Hippocampal formation (tissue), 2 donors: ENCODE measurements around the gene MTCL1.

Experiments used
- DNase-seq, 2 donors: peaks; one replicate each; lab custom pipeline; 2025; lab: John Stamatoyannopoulos, UW

MTCL1 gene

DNA sequence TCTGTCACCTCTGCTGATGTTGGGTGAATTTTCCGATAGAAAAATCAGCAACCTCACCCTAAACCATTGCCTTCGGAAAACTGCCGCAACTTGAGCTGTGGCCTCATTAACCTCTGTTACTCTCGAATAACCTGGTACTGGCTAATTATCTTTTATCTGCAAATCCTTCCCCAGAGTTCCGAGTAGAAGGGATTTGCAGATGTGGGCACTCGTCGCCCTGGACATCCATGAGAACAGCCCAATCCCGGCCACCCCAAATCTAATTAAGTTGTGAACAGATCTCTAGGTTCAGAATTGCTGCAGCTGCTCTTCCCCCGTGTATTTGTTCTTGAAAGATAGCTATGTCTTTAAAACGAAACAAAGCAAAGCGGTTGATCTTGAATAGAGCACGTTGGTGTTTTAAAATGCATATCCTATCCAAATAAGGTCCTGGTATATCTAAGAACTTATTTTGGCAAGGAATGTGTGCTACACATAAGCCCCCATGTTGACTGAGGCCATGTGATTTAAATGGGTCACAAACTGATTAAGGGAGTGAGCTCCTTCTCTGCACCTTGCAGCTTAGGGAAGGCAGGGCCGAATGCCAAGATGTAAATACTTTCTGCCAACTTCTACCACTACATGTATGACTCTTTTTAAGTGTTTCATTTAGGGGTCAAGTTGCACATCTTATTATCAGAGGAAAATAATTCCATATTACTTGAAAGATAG, 88.2 kb downstream of the MTCL1 start:
- DNase-seq, result no peak

DNA sequence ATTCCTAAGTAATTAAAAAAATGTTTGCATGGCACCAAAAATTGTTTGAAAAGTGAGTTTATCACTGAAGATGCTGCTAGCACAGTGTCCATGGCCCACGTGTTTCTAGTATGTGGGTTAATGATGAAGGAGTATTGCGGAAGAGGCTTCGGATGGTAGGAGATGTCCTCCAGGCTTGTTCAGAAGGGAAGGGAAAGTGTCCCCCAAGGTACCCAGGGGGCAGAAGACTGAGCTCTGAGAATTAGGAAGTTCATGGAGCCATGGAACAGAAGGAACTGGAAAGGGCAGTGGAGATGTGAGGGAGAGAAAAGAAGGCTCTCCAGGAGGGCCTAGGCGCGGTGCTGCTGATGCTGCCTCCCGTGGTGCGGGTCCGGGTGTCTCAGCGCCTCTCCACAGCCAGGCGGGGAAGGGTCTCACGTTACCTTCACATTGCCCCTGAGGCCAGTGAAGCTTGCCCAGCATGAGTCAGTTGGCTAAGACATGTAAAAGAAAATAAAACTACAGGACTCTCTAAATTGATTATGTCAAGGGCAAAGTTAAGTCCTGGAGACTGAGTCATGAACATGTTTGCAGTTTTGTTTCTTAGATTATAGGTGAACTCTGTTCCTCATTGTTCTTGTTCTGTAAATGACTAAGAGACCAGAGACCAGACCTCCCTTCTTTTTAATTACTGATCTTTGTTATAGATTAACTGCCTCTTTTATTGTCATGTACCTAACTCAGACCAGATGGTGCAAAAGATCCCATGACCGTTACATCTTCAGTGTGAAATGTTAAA, 89.0 kb downstream of the MTCL1 start:
- no peak for DNase-seq

DNA sequence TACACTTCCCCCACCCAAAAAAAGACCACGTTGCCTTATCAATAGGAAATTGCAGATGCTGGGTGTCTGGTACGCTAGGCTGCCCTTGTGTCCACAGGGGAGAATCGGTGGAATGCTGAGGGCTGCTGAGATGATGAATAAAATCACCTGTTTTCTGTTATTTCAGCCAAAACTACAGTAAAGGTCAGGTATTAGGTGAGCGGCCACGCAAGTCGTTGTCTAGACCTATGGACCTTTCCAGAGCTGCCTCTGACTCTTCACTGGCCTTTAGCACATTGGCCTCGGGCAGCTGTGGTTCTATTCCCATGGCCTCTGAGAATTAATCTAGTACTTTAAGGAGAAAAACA, 89.6 kb downstream of the MTCL1 start:
- no peak for DNase-seq

DNA sequence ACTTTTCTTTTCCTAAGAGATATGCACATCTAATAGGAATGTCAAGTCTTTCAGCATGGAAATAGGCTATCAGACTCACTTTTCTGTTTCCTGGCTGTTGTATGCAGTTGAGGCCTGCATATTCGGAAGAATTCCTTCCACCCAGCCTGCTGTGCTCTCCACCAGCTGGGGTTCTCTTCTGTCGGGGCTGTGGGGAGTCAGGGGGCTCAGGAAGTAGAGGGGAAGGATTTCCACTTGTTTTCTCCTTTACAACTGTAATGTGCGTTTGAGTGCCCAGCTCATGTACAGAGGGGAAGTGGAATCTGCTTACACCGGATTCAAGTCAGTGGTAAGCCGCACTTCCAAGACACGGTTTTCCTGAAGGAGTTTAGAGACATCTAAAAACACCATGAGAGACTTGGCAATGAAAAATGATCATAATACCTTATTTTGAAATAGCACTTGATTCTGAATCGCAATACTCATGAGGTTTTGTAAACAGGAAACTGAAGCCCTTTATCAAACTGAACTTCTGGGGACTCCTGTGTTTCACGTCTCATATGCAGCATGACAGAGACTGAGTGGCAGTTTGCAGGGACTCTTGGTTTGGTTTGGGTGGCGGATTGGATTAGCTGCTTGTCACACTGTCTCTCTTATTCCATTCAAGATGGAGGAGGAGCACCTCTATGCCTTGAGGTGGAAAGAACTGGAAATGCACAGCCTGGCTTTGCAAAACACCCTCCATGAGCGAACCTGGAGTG, 90.4 kb downstream of the MTCL1 start:
- no peak for DNase-seq

DNA sequence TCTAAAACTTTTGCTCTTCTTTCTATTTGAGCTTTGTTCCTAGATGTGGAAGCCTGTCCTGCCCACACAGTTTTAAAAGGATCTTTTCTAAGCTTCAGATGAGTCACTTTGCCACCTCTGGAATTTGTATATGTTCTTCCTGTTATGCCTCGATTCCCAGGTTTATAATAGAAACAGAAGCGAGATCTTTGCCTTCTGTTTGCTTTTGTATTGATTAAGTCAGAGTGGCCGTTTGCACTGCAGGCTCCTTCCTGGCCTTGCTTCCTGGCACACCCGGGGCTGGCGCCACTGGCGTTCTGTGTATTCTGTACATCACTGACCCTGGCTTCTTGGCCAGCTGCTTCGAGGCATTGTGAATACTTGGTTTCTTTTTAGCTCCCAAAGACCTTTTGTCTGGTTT, 91.8 kb downstream of the MTCL1 start:
- no peak for DNase-seq

DNA sequence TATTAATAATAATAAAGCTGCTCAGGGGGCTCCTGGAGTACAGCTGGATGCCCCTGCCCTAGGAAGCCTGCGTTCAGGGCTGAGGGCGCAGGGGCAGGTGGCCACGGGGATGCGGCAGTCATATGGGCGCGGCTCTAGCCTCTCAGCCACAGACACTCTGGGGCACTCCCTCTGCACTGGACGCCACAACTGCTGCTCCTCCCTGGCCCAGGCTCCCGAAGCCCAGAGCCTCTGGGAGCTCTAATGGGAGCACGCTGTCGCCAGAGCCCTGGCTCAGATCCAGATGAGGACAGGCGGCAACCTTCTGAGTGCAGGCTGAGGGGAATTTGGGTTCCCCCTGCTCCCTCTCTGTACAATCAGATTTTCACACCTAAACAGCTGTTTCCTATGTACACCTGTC, 93.6 kb downstream of the MTCL1 start:
- no peak for DNase-seq

DNA sequence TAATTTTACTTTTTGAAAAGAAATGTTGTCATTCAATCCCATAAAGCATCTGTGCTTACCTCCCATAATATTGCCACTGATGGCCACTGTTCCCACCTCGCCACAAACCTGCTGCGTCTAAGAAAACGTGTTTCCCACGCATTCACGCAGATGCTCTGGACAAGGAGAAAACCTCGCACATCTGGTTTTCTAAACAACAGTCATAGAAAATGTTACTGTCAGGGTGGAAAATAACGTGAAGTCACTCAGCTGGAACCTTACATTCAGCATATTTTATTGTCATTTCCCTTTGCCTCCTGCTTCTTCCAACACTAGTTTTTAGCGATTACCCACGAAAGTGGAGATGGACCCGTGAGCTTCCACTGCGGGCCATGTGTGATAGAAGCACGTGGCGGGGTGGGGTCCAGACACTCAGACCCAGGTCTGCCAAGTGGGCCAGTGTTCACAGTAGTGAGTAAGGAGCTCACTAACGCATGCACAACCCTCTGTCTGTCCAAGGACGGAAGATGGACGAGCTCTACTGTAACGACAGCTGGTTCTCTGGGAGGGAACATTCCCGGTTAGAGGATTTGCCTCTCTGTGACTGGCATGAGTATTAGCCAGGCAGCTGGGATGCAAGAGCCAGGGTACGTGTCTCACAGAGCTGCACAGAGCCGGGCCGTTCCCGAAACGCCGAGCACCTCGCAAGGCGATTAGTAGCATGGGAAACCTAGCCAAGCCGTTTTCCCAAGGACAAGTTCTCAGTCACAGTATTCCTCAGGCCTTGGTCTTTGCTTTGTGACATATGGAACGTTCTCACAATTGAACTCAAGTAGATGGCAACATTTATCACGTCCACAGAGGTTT, 94.5 kb downstream of the MTCL1 start:
- no peak for DNase-seq

DNA sequence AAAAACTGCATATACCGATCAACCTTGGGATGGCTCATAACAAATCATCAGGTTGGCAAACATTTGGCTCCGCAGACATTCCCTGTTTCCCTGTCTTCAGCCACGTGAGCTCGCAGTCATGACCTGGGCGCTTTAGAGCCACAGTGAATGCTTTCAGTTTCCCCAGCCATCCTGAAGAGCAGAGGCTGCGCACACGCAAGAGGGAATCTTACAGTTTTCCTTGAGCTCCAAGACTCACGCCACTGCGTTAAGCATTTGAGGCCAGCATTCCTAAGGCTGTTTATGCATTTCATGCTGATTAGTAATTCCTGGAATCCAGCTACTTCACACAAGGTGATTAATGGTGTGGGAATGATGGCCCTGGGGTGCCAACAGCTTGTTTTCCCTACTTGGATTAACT, 95.1 kb downstream of the MTCL1 start:
- DNase-seq, result no peak

DNA sequence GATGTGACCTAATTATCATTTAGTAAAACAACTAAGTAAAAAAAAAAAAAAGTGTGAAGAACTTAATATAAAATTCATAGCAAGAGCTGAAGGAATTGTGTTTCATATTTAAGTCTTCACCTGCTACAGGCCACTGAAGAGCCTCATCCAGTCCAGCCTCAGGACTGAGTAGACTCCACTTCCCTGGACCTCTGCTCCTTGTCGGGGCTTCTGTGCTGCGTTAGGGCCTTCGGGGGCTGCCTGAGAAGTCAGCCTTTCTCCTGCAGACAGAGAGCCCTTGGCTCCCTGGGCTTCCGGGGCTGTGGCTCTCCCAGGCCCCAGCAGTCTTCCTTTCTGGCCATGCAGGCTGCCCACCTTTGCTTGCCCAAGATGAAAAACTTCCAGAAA, 95.5 kb downstream of the MTCL1 start:
- DNase-seq, result no peak

DNA sequence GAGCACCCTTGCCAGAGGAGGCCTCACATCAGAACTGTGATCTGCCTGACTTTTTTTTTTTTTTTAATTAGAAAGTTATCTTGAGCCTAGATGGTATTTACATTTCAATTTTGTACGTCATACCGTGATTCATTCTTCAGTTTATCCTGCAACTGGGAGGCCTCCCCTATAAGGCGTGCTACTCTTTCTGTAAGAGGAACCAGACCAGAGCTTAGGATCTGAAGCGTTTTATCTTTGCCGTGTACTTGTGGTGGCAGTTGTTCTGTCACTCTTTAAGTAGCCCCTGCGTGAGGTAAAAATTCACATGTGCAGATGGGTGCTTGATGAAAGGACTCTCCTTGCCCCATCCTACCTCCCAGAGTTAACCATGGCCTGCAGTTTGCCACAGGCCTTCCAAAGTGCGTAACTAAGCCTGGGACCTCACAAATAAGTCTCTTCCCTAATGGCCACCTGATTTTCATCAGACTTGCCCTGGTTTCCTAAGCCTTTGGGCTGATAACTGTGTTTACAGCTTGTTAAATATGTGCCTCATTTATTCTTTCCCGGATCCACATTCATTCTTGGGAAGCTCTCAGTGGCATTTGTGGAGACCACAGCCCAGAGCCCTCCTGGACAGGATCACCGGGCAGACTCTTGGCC, 96.0 kb downstream of the MTCL1 start:
- DNase-seq, result no peak

DNA sequence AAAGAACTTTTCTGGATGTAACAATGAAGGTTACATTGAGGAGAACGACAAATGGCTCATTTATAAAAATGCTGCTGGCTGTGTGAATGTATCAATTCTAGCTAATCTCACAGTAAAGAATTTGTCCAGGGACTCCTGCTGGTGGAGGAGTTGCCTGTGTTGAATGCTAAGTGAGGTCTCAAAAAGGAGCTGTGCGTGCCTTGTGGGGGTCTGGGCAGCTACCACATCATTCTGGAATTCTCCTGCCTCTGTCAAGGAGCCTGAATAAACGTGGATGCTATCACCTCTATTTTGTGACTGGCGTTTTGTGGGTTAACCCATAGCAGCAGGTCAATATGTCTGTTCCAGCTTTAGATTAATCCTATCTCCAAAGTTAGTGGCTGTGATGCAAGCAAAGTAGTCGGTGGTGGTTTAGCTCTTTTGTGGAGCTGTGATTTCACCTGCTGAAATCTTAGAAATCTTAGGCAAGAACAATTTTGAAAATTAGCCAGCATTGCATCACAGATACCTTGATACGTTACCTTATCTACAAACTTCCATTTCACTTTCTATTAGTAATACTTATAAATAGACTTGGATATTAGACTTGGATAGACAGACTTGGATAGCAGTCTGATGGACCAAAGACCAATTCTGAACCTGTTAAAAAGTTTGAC, 96.8 kb downstream of the MTCL1 start:
- no peak for DNase-seq

DNA sequence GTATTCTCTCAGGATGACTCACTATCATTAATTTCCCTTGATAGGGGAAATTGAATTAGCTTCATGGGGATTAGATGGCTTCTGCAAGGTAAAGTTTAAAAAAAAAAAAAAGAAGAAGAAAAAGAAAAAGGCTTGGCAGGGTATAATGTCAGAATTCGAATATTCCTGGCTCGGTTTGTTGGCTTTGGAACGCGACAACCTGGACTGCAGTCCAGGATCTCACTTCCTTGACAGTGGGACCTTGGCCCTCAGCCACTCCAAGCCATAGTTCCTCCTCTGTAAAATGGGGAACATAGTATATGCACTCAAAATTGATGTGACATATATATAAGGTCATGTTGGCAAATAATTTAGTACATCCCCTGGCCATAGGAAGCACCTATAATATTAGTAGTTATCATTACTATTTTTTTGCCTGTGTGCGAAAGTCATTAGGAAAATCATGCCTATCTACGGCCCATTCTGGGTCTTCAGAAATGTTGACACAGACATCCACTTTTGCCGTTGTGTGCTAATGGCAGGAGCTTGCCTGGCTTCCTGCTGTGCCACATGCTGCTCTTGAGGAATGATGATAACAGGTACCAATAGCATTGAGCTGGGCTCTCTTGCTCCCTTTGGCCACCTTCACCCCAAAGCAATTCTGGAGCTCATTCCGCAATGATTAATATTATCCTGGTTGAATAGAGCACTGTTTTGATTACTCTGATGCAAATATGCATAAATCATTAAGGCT, 97.9 kb downstream of the MTCL1 start:
- no peak for DNase-seq

DNA sequence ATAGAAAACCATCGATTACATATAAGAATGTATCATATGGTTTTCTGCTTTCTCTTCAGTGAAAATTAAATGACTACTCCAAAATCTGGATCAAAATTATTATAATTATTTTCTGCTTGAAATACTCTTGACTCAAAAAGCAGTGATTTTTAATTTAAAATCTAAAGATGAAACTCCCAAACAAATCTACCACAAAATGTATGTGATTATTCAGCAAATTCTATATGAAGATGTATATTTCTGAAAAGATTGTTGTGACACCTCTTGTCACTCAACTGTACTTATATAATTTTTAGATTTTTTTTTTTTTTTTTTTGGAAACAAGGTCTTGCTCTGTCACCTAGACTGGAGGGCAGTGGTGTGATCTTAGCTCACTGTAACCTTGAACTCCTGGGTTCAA, 98.6 kb downstream of the MTCL1 start:
- no peak for DNase-seq

DNA sequence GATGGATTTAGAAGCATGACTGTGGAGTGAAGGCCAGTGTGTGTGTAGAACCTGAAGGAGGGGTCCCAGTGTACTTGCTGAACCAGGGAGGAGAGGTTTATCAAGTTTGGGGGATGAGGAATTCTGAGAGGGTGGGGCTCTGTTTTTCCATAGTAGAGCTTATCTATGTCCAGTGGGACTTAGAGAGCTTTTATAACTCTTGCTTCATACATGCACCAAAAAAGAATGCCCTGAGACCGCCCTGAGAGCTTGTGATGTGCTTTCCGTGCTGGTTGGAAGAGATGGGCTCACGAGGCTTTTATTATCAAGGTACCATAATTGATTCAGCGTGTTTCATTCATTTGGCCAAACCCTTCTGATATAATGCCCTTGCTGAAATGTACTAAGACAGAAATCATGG, 100.2 kb downstream of the MTCL1 start:
- no peak for DNase-seq

DNA sequence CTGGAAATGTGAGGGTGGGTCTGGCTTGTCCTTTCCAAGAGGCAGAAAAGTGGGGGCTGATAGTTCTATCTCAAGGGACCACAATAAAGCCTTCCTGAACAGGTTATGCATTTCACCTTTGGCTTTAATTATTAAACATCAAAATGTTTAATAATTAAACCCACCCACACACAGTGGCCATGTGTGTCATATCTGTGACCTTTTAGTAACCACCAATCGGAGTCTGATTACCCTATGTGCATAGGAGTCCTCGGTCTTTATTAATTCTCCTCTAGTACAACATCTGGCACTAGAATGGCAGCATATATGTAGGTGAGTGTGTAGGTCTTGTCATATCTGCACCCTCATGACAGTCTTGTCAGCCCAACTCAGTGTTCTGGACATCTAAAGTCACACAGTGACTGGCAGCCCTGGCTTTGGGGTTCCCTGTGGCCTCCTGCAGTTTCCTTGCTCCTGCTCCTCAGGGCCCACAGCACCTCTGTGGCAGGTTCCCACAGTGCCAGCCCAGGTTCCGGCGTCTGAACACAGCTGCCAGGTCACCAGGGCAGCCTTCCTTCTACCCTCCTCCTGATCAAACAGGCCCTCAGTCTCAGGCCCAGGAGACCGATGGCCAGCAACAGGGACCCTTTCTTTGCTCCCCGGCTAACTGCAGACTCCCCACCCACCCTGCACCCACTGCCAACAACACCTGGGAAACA, 100.9 kb downstream of the MTCL1 start:
- no peak for DNase-seq

DNA sequence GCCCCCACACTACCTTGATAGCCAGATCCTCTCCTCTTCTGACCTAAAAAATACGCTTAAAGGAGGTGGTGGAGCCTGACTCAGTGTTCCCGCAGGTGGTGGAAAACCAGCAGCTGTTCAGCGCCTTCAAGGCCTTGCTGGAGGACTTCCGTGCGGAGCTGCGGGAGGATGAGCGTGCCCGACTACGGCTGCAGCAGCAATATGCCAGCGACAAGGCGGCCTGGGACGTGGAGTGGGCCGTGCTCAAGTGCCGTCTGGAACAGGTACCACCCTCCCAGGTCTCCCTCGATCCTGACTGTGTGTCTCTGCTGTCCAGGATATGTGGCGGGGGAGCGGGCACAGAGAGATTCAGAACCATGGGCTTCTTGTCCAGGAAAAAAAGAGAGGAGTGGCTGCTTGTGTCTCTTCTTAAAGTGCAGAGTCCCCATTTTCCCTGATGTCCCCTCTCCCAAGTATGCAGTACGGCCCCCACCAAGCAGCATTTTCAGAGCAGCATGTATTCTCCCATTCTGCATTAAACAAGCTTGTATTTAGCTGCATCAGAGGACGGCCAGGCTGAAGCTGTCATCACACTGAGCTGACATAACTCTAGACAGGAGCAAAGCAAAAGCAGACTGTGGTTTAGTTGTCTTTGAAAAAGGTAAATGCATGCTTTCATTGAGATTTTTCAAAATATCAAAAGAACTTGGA, 101.6 kb downstream of the MTCL1 start:
- no peak for DNase-seq

DNA sequence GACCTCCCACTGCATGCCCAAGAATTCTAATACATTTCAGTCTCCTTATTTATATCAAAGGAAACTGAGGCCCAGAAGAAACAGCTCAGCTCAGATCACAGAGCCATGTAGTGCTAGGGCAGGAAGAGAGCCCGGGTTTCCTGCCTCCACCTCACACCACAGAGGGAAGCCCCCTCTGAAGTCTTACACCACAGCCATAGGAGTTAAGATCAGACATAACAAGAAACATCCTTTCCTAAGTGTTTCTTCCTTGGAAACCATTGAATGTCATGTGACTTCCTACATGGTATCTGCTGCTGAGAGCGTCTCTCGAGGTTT, 102.1 kb downstream of the MTCL1 start:
- DNase-seq, result no peak

DNA sequence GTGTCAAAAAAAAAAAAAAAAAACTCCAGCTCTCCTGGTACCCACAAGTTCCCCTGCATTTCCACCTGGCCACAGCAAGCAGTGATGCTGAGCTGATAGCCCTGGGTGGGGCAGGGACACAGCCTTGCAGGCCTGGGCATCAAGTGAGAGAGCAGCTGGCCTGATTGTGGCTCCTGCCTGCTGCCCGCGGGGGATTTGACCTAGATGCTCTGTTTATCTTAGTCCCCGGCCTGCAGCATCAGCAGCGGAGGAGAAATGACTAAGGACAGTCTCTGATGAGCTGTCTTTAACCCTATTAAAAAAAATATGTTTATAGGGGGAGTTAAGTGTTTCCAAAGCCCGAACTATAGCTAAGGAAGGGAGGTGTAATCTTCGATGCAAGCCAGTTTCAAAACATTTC, 102.6 kb downstream of the MTCL1 start:
- DNase-seq, result no peak

DNA sequence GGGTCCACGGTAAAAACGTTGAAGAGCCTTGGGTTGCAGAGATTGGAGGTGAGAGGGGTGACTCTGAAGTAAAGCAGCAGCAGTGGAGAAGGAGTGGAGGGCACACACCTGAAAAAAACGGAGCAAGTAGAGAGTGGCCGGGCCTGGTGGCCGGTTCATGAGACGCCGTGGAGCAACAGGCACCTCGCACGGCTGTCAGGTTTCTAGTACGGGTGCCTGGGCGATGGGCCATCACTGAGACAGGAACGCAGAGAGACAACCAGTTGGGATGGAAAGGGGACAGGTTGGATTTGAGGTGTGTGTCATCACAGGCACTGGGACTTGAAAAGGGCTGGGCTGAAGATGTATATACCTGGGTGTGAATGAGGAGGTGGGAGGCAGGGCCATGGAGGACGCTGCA, 104.2 kb downstream of the MTCL1 start:
- DNase-seq, result no peak
